Measurements from ENCODE around the gene DCLK3.

GRCh38 chr3:36680952-36681351 is 83.4 kb downstream of the DCLK3 start:
- TF ChIP-seq CTCF (IDR thresholded peaks at IDR 0.05) (no peak), POLR2AphosphoS5 (IDR thresholded peaks at IDR 0.05; ENCODE audit: insufficient read depth in 1 of 2, low read depth in 1 of 2) (no peak), POLR2A (IDR thresholded peaks at IDR 0.05) (no peak)

Data from vagina (tissue), 2 donors.